DOHH2 (cell line): ENCODE results near the gene TMEM132E.

Experiments
- CTCF ChIP-seq: fragments of 200-600 bp; sonication (generic); IDR thresholded peaks from one replicate; pipeline ENCODE4 v1.5.1; 2014; ENCODE audit warnings: antibody characterized with exemption, mild to moderate bottlenecking, low read depth, low read length; ENCODE audit not compliant: poor library complexity, severe bottlenecking
- EZH2phosphoT487 ChIP-seq: fragments of 200-600 bp; sonication (generic); IDR thresholded peaks from 2 replicates; pipeline ENCODE4 v1.6.1; 2017; ENCODE audit warnings: borderline replicate concordance, mild to moderate bottlenecking, antibody characterized with exemption, low read length, moderate library complexity, mixed read lengths

GRCh38 chr17:34670618-34671017 lies 91.2 kb downstream of the TMEM132E start:
- no peak for TF ChIP-seq CTCF
- TF ChIP-seq EZH2phosphoT487 = no peak
